ENCODE data around the gene UBL7.

UBL7 gene

DNA sequence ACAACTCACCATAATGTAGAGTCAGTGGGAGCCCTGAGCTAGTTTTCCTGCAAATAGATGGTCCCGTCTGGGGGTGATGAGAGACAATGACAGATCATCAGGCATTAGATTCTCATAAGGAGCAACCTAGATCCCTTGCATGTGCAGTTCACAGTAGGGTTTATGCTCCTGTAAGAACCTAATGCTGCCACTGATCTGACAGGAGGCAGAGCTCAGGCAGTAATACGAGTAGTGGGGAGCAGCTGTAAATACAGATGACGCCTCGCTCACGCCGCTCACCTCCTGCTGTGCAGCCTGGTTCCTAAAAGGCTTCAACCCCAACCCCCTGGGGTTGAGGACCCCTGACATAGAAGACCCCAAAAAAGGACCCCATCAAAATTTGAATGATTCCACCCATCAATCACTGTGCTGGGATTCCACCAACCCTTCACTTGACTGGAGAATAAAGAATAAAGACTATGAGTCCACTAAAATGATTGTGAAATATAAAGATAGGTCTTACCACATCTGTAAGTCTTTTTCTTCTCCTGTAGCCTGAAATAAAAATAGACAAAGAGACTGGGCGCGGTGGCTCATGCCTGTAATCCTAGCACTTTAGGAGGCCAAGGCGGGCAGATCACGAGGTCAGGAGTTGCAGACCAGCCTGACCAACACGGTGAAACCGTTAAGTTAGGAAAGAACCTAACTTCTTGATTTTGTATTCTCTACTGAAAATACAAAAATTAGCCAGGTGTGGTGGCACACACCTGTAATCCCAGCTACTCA is 9.9 kb upstream of the UBL7 start:
- no peaks in the 10 kb centered on the region for H3K36me3 ChIP-seq (ENCODE audit: control insufficient read depth, insufficient read depth, low read length)
- no peaks in the 10 kb centered on the region for H3K79me2 ChIP-seq
- no peak overlapping the region for H3K27ac ChIP-seq
- no peak overlapping the region for H3K4me2 ChIP-seq (ENCODE audit: low read length)
- H3K9ac ChIP-seq, result no peak overlapping the region
- TF ChIP-seq, protein P1, sequence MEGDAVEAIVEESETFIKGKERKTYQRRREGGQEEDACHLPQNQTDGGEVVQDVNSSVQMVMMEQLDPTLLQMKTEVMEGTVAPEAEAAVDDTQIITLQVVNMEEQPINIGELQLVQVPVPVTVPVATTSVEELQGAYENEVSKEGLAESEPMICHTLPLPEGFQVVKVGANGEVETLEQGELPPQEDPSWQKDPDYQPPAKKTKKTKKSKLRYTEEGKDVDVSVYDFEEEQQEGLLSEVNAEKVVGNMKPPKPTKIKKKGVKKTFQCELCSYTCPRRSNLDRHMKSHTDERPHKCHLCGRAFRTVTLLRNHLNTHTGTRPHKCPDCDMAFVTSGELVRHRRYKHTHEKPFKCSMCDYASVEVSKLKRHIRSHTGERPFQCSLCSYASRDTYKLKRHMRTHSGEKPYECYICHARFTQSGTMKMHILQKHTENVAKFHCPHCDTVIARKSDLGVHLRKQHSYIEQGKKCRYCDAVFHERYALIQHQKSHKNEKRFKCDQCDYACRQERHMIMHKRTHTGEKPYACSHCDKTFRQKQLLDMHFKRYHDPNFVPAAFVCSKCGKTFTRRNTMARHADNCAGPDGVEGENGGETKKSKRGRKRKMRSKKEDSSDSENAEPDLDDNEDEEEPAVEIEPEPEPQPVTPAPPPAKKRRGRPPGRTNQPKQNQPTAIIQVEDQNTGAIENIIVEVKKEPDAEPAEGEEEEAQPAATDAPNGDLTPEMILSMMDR (IDR thresholded peaks at IDR 0.05), result no peak
- H2AFZ ChIP-seq, result no peak overlapping the region
- no peaks in the 10 kb centered on the region for H3K4me1 ChIP-seq
- no peak overlapping the region for H3K4me3 ChIP-seq (ENCODE audit: low read depth, low read length)
- H3K9me3 ChIP-seq (ENCODE audit: control insufficient read depth, low read length), result no peaks in the 10 kb centered on the region
- H3K27me3 ChIP-seq (ENCODE audit: control insufficient read depth, insufficient read depth, low read length), result no peaks in the 10 kb centered on the region

DNA sequence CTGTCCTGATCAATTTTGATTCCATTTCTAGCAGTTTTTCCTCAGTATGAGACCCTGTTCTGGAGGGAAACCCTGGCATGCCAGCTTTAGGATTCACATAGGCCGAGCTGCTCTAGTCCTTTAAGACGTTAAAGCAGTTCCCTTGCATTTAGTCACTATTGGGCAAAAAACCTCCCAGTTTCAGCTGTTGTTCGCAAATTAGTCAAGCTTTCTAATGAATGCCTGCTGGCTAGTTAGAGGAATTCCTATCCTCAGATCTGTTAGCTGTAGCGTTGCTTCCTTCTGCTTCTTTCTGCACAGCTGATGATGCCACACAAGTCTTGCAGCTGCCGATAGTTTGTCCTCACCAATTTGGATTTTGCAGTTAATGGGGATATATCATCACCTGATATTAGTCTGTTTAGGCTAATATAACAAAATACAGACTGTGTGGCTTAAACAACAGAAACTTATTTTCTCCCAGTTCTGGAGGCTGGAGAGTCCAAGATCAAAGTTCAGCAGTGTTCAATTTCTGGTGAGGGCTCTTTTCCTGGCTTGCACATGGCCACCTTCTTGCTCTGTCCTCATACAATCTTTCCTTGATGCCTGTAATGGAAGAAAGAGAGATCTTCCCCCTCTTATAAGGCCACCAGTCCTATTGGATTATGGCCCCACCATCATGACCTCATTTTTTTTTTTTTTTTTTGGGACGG is 7.5 kb upstream of the UBL7 start:
- TF ChIP-seq, protein P1 (IDR thresholded peaks at IDR 0.05), result no peak
- no peaks in the 10 kb centered on the region for H3K27me3 ChIP-seq (ENCODE audit: control insufficient read depth, insufficient read depth, low read length)
- no peaks in the 10 kb centered on the region for H3K36me3 ChIP-seq (ENCODE audit: control insufficient read depth, insufficient read depth, low read length)
- H3K79me2 ChIP-seq, result no peaks in the 10 kb centered on the region
- H2AFZ ChIP-seq, result no peak overlapping the region
- no peak overlapping the region for H3K4me2 ChIP-seq (ENCODE audit: low read length)
- no peaks in the 10 kb centered on the region for H3K9me3 ChIP-seq (ENCODE audit: control insufficient read depth, low read length)
- no peak overlapping the region for H3K4me3 ChIP-seq (ENCODE audit: low read depth, low read length)
- no peak overlapping the region for H3K9ac ChIP-seq
- H3K27ac ChIP-seq, result no peak overlapping the region
- H3K4me1 ChIP-seq, result no peaks in the 10 kb centered on the region

DNA sequence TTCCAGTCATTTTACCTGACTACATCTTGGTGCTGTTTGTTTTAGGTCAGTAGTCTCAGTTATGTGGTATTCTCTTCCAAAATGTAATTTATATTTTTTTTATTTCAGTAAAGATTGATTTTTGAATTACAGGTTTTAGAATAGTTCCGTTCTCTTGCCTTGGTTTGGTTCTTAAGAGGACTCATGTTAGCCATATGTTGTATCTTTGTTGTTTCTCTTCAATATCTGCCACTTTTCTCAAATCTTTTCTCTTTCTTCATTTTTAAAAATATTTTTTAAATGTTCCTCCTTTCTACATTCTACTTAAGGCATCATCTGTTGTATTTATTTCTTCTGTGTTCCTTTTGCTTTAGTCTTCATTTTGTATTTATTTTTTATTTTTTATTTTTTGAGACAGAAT is 5.6 kb upstream of the UBL7 start:
- Histone ChIP-seq H3K9ac (no peak overlapping the region), H2AFZ (no peak overlapping the region), H3K27ac (no peak overlapping the region), H3K27me3 (ENCODE audit: control insufficient read depth, insufficient read depth, low read length) (no peaks in the 10 kb centered on the region), H3K9me3 (ENCODE audit: control insufficient read depth, low read length) (no peaks in the 10 kb centered on the region), H3K4me2 (ENCODE audit: low read length) (no peak overlapping the region), H3K4me3 (ENCODE audit: low read depth, low read length) (no peak overlapping the region), H3K36me3 (ENCODE audit: control insufficient read depth, insufficient read depth, low read length) (no peaks in the 10 kb centered on the region), H3K4me1 (no peaks in the 10 kb centered on the region), H3K79me2 (no peaks in the 10 kb centered on the region)
- TF ChIP-seq, protein P1 (IDR thresholded peaks at IDR 0.05), result no peak

DNA sequence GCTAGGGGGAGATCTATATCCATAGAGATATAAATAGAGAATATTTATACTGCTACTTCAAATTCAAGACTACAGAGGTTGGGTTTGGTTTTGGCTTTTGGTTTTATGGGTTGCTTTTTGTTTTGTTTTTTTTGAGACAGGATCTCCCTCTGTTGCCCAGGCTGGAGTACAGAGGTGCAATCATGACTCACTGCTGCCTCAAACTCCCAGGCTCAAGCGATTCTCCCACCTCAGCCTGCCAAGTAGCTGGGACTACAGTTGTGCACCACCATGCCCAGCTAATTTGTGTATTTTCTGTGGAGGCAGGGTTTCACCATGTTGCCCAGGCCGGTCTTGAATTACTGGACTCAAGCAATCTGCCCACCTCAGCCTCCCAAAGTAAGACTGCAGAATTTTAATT is 3.9 kb upstream of the UBL7 start:
- Histone ChIP-seq H3K27me3 (ENCODE audit: control insufficient read depth, insufficient read depth, low read length) (no peaks in the 10 kb centered on the region), H2AFZ (no peak overlapping the region), H3K36me3 (ENCODE audit: control insufficient read depth, insufficient read depth, low read length) (no peaks in the 10 kb centered on the region), H3K27ac (no peak overlapping the region), H3K9me3 (ENCODE audit: control insufficient read depth, low read length) (no peaks in the 10 kb centered on the region), H3K4me2 (ENCODE audit: low read length) (no peak overlapping the region), H3K4me1 (peaks cover 4% of the 10 kb centered on the region), H3K9ac (no peak overlapping the region), H3K4me3 (ENCODE audit: low read depth, low read length) (no peak overlapping the region), H3K79me2 (peaks cover 4% of the 10 kb centered on the region)
- TF ChIP-seq, protein P1 (IDR thresholded peaks at IDR 0.05), result no peak

All from parathyroid adenoma (tissue), 2 donors.